IMR-90 (cell line): Measurements from ENCODE around the gene ADARB2. TPM values are rescaled to one million over a fixed set of nuclear protein-coding genes. Genes with fewer than 3 reads are reported as not detected.

Source experiments
- ATAC-seq: fragments of 200-7000 bp; cut with Tn5 transposase; 2 replicates; pipeline ENCODE4 v1.9.1; 2020; ENCODE audit warnings: low read depth, mild to moderate bottlenecking, moderate library complexity
- BruUV-seq: library from RNA; stranded (reverse); fragments of 400-500 nt; replicated peaks from 2 replicates; lab custom pipeline; 2021; lab: Mats Ljungman, UMichigan
- CTCF ChIA-PET: fragments of 300-600 bp; formaldehyde crosslinking; extraction: SDS; loops from one replicate; lab custom pipeline; 2021; ENCODE audit warnings: antibody characterized with exemption; lab: Yijun Ruan, JAX
- POLR2A ChIA-PET: fragments of 300-600 bp; sonication (Branson Sonifier 250); formaldehyde crosslinking; loops from one replicate; lab custom pipeline; 2022; ENCODE audit warnings: antibody characterized with exemption; ENCODE audit not compliant: unreplicated experiment; lab: Charles Lee
- DNase-seq: peaks from one replicate; pipeline ENCODE4 v3.0.0; 2013
- H2AFZ ChIP-seq: replicated peaks from 2 replicates; pipeline ENCODE3; 2013; ENCODE audit warnings: low read length, mild to moderate bottlenecking; ENCODE audit not compliant: poor library complexity
- H2AK5ac ChIP-seq: 2 replicates; pipeline ENCODE4 v1.6.1; 2013; ENCODE audit warnings: low read depth, low read length, inconsistent platforms
- H2AK9ac ChIP-seq: replicated peaks from 2 replicates; pipeline ENCODE3; 2013; ENCODE audit warnings: mild to moderate bottlenecking, low read depth, low read length, moderate library complexity; ENCODE audit not compliant: poor library complexity
- H2BK120ac ChIP-seq: 2 replicates; pipeline ENCODE4 v1.6.1; 2013; ENCODE audit warnings: low read depth, low read length, inconsistent platforms
- H2BK15ac ChIP-seq: 3 replicates; pipeline ENCODE4 v1.6.1; 2013; ENCODE audit warnings: low read depth, low read length, inconsistent platforms
- H2BK20ac ChIP-seq: 2 replicates; pipeline ENCODE4 v1.6.1; 2013; ENCODE audit warnings: low read depth, mild to moderate bottlenecking, inconsistent platforms, low read length, moderate library complexity
- H2BK5ac ChIP-seq: 2 replicates; pipeline ENCODE4 v1.6.1; 2013; ENCODE audit warnings: mild to moderate bottlenecking, low read depth, low read length, inconsistent platforms; ENCODE audit not compliant: poor library complexity, severe bottlenecking
- H3K14ac ChIP-seq: replicated peaks from 2 replicates; pipeline ENCODE4 v1.6.1; 2013; ENCODE audit warnings: low read depth, low read length, inconsistent platforms
- H3K18ac ChIP-seq: 2 replicates; pipeline ENCODE4 v1.6.1; 2013; ENCODE audit warnings: low read depth, low read length, control low read depth
- H3K23ac ChIP-seq: 2 replicates; pipeline ENCODE4 v1.6.1; 2013; ENCODE audit warnings: low read depth, low read length, inconsistent platforms
- H3K27ac ChIP-seq: 2 replicates; pipeline ENCODE4 v1.5.1; 2013; ENCODE audit warnings: mild to moderate bottlenecking, control low read depth, low read length; ENCODE audit not compliant: insufficient read depth
- H3K27me3 ChIP-seq: 2 replicates; pipeline ENCODE4 v1.6.1; 2013; ENCODE audit warnings: low read length; ENCODE audit not compliant: control insufficient read depth, insufficient read depth
- H3K36me3 ChIP-seq: 2 replicates; pipeline ENCODE4 v1.6.1; 2013; ENCODE audit warnings: low read length, mixed read lengths; ENCODE audit not compliant: control insufficient read depth, insufficient read depth
- H3K4ac ChIP-seq: 2 replicates; pipeline ENCODE4 v1.6.1; 2013; ENCODE audit warnings: low read depth, low read length, inconsistent platforms
- H3K4me1 ChIP-seq: 2 replicates; pipeline ENCODE4 v1.6.1; 2013; ENCODE audit warnings: low read length, mixed read lengths; ENCODE audit not compliant: control insufficient read depth, insufficient read depth
- H3K4me2 ChIP-seq: 2 replicates; pipeline ENCODE4 v1.6.1; 2013; ENCODE audit warnings: low read depth, mild to moderate bottlenecking, control low read depth, low read length, moderate library complexity
- H3K4me3 ChIP-seq: 2 replicates; pipeline ENCODE4 v1.5.1; 2013; ENCODE audit warnings: low read depth, mild to moderate bottlenecking, control low read depth, low read length, moderate library complexity; ENCODE audit not compliant: insufficient read depth
- H3K56ac ChIP-seq: 2 replicates; pipeline ENCODE4 v1.6.1; 2013; ENCODE audit warnings: low read length, inconsistent platforms; ENCODE audit not compliant: insufficient read depth; ENCODE audit errors: extremely low read depth
- H3K79me1 ChIP-seq, 2 experiments: 2 replicates each; pipeline ENCODE4 v1.6.1; 2013; ENCODE audit warnings: low read length in 2 of 2, inconsistent platforms in 1 of 2, low read depth in 1 of 2
- H3K9ac ChIP-seq: 2 replicates; pipeline ENCODE4 v1.6.1; 2013; ENCODE audit warnings: low read depth, low read length, control low read depth
- H3K9me1 ChIP-seq: 2 replicates; pipeline ENCODE4 v1.6.1; 2013; ENCODE audit warnings: low read length, inconsistent platforms; ENCODE audit not compliant: insufficient read depth
- H3K9me3 ChIP-seq: 2 replicates; pipeline ENCODE4 v1.6.1; 2013; ENCODE audit warnings: low read length; ENCODE audit not compliant: control insufficient read depth, insufficient read depth
- H4K20me1 ChIP-seq: 2 replicates; pipeline ENCODE4 v1.6.1; 2013; ENCODE audit warnings: low read length, inconsistent platforms; ENCODE audit not compliant: insufficient read depth
- H4K5ac ChIP-seq: 2 replicates; pipeline ENCODE4 v1.6.1; 2013; ENCODE audit warnings: mild to moderate bottlenecking, low read depth, low read length, control low read depth
- H4K8ac ChIP-seq, 2 experiments: 2 replicates each; pipeline ENCODE4 v1.6.1; 2013; ENCODE audit warnings: low read depth in 2 of 2, low read length in 2 of 2, control low read depth in 1 of 2, inconsistent platforms in 1 of 2
- H4K91ac ChIP-seq: 2 replicates; pipeline ENCODE4 v1.6.1; 2013; ENCODE audit warnings: low read depth, low read length, inconsistent platforms; ENCODE audit not compliant: insufficient read depth
- BHLHE40 ChIP-seq: fragments of 150-350 bp; IDR thresholded peaks from 2 replicates; pipeline ENCODE4 v1.6.1; 2016; ENCODE audit warnings: mild to moderate bottlenecking, low read depth, low read length
- CEBPB ChIP-seq: IDR thresholded peaks from 2 replicates; pipeline ENCODE4 v1.6.1; 2012; ENCODE audit warnings: low read depth, low read length, improper control_type of control experiment
- MAFK ChIP-seq: IDR thresholded peaks from 2 replicates; pipeline ENCODE4 v1.6.1; 2012; ENCODE audit warnings: low read depth, low read length, improper control_type of control experiment
- NFE2L2 ChIP-seq: fragments of 150-350 bp; IDR thresholded peaks from 2 replicates; pipeline ENCODE4 v1.6.1; 2016; ENCODE audit warnings: low read depth, mild to moderate bottlenecking, low read length
- RFX5 ChIP-seq: IDR thresholded peaks from 2 replicates; pipeline ENCODE4 v1.8.0; 2012; ENCODE audit warnings: low read depth, mild to moderate bottlenecking, low read length, moderate library complexity
- WGBS, 2 experiments: methylation state at CpG; one replicate each; pipeline versions ENCODE4 v1.1.5 to v1.1.7; 2013; ENCODE audit warnings: missing lambda C conversion rate in 2 of 2; ENCODE audit not compliant: insufficient read length in 1 of 2; ENCODE audit errors: extremely low coverage in 2 of 2; 5-methylcytosine and 5-hydroxymethylcytosine counted together
- dilution Hi-C: fragments of 300-500 bp; cut with HindIII; formaldehyde crosslinking; loops from one replicate; pipeline ENCODE4 v1.14.3; 2018; ENCODE audit warnings: low sequenced_read_pairs; ENCODE audit not compliant: unreplicated experiment
- in situ Hi-C: fragments of 300-500 bp; cut with MboI; formaldehyde crosslinking; loops from 3 replicates; pipeline ENCODE4 v1.14.3; 2019; ENCODE audit warnings: low sequenced_read_pairs, inconsistent platforms, mixed read lengths
- intact Hi-C: fragments of 100-400 bp; cut with micrococcal nuclease; formaldehyde crosslinking; loops from 2 replicates; pipeline ENCODE4 v1.10.0; 2022
- polyA plus RNA-seq, 3 experiments: library from polyadenylated mRNA; depleted of rRNA; stranded (reverse); fragments of >200 nt; gene quantifications; 2 replicates each; pipeline ENCODE4 v1.2.3, GENCODE V29; 2012; ENCODE audit warnings: low replicate concordance in 1 of 3
- total RNA-seq: library from RNA; depleted of rRNA; stranded (reverse); fragments of >200 nt; gene quantifications from 2 replicates; pipeline ENCODE4 v1.2.3, GENCODE V29; 2012

The ADARB2 gene
- total and polyA plus RNA-seq, 2 of the 4 experiments (the other 2 are of a cell fraction): not detected

DNA sequence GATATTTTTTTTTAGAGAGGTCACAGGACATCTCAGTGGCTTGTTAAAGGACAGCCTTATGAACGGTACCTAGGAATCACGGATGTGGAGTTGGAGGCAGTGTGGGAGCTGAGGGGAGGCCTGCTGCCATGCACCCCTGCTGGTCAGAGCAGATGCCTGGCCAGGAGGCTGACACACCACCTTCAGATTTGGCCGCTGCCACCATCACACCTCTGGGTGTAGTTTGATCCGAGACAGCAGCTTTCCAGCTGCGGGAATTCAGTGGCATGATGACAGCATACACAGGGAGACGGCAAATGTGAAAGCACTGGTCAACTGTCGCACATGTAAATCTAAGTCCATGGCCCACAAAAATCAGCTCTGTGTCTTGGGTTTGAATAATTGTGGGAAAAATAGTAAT lies 285.4 kb downstream of the ADARB2 start:
- dilution Hi-C loops: no loop called here
- H3K23ac ChIP-seq: no peak overlapping the region
- H3K14ac ChIP-seq: no peak overlapping the region
- intact Hi-C loops: no loop called here
- no peak overlapping the region for H2BK20ac ChIP-seq
- H3K4ac ChIP-seq: no peak overlapping the region
- H2BK120ac ChIP-seq: no peak overlapping the region
- H3K9me1 ChIP-seq: no peaks in the 10 kb centered on the region
- no peak overlapping the region for H3K18ac ChIP-seq
- TF ChIP-seq BHLHE40 (no peak), NFE2L2 (no peak), RFX5 (no peak), MAFK (no peak), CEBPB (no peak)
- in situ Hi-C loops: no loop called here
- no CpG with 5 or more reads among the region's 7 CpGs for WGBS, 2 experiments
- no peaks in the 10 kb centered on the region for H4K20me1 ChIP-seq
- no peaks in the 10 kb centered on the region for H3K4me1 ChIP-seq
- no peak overlapping the region for H4K5ac ChIP-seq
- no peak overlapping the region for H2AFZ ChIP-seq
- H3K56ac ChIP-seq: no peak overlapping the region
- H3K4me3 ChIP-seq: no peak overlapping the region
- DNase-seq (no peak), ATAC-seq (no peak)
- ChIA-PET POLR2A (interaction anchor here (0.6 kb wide), 1 partner anchor 1493 kb away, joined by 3 read pairs; no protein-coding TSS in a partner anchor), CTCF (no interaction called here)
- H3K27me3 ChIP-seq: no peaks in the 10 kb centered on the region
- H3K9me3 ChIP-seq: peaks cover 34% of the 10 kb centered on the region
- H2BK15ac ChIP-seq: no peak overlapping the region
- H3K9ac ChIP-seq: no peak overlapping the region
- no peaks in the 10 kb centered on the region for H3K36me3 ChIP-seq
- no peak overlapping the region for H3K27ac ChIP-seq
- no peak overlapping the region for H2AK9ac ChIP-seq
- no peak overlapping the region for H2BK5ac ChIP-seq
- no peak overlapping the region for H4K91ac ChIP-seq
- no TSS peak for BruUV-seq
- no peak overlapping the region for H3K4me2 ChIP-seq
- no peak overlapping the region for H2AK5ac ChIP-seq
- H3K79me1 ChIP-seq: no peaks in the 10 kb centered on the region
- H4K8ac ChIP-seq: no peak overlapping the region
